ENCODE measurements around the gene THADA. TPM values are rescaled to one million over a fixed set of nuclear protein-coding genes. Genes with fewer than 3 reads are reported as not detected.

The THADA gene
- polyA plus RNA-seq, 3 donors: 31.0 to 43.5 (median 34.5) TPM

- DNase-seq (ENCODE audit: extremely low read depth in 1 of 11, low read depth in 9 of 11, low spot score in 4 of 11): no peak
Measured at GRCh38 chr2:43328832-43329231, 267.0 kb downstream of the THADA start.

- no peak for DNase-seq (ENCODE audit: extremely low read depth in 1 of 11, low read depth in 9 of 11, low spot score in 4 of 11)
Measured at GRCh38 chr2:43328133-43328532, 267.7 kb downstream of the THADA start.

- DNase-seq (ENCODE audit: extremely low read depth in 1 of 11, low read depth in 9 of 11, low spot score in 4 of 11): no peak
Measured at GRCh38 chr2:43327119-43327518, 268.7 kb downstream of the THADA start.

GRCh38 chr2:43326101-43326825 lies 269.6 kb downstream of the THADA start:
- DNase-seq (ENCODE audit: extremely low read depth in 1 of 11, low read depth in 9 of 11, low spot score in 4 of 11): no peak

- DNase-seq (ENCODE audit: extremely low read depth in 1 of 11, low read depth in 9 of 11, low spot score in 4 of 11): no peak
Measured at GRCh38 chr2:43325107-43325811, 270.6 kb downstream of the THADA start.

GRCh38 chr2:43324259-43325106 lies 271.4 kb downstream of the THADA start:
- DNase-seq (ENCODE audit: extremely low read depth in 1 of 11, low read depth in 9 of 11, low spot score in 4 of 11): peak in 1 of 11 donors; percentile 43

- DNase-seq (ENCODE audit: extremely low read depth in 1 of 11, low read depth in 9 of 11, low spot score in 4 of 11): no peak
Measured at GRCh38 chr2:43323857-43324256, 272.0 kb downstream of the THADA start.

- no peak for DNase-seq (ENCODE audit: extremely low read depth in 1 of 11, low read depth in 9 of 11, low spot score in 4 of 11)
Measured at GRCh38 chr2:43321446-43321845, 274.4 kb downstream of the THADA start.

GRCh38 chr2:43319541-43319940 lies 276.3 kb downstream of the THADA start:
- no peak for DNase-seq (ENCODE audit: extremely low read depth in 1 of 11, low read depth in 9 of 11, low spot score in 4 of 11)

- no peak for DNase-seq (ENCODE audit: extremely low read depth in 1 of 11, low read depth in 9 of 11, low spot score in 4 of 11)
Measured at GRCh38 chr2:43318791-43319190, 277.0 kb downstream of the THADA start.

GRCh38 chr2:43317680-43318079 lies 278.2 kb downstream of the THADA start:
- no peak for DNase-seq (ENCODE audit: extremely low read depth in 1 of 11, low read depth in 9 of 11, low spot score in 4 of 11)

- DNase-seq (ENCODE audit: extremely low read depth in 1 of 11, low read depth in 9 of 11, low spot score in 4 of 11): no peak
Measured at GRCh38 chr2:43317194-43317593, 278.6 kb downstream of the THADA start.

GRCh38 chr2:43315482-43315881 lies 280.4 kb downstream of the THADA start:
- DNase-seq (ENCODE audit: extremely low read depth in 1 of 11, low read depth in 9 of 11, low spot score in 4 of 11): no peak

GRCh38 chr2:43314299-43314927 lies 281.4 kb downstream of the THADA start:
- no peak for DNase-seq (ENCODE audit: extremely low read depth in 1 of 11, low read depth in 9 of 11, low spot score in 4 of 11)

GRCh38 chr2:43313642-43314017 lies 282.2 kb downstream of the THADA start:
- DNase-seq (ENCODE audit: extremely low read depth in 1 of 11, low read depth in 9 of 11, low spot score in 4 of 11): no peak

- DNase-seq (ENCODE audit: extremely low read depth in 1 of 11, low read depth in 9 of 11, low spot score in 4 of 11): no peak
Measured at GRCh38 chr2:43312755-43313641, 282.8 kb downstream of the THADA start.

GRCh38 chr2:43311276-43311675 lies 284.6 kb downstream of the THADA start:
- DNase-seq (ENCODE audit: extremely low read depth in 1 of 11, low read depth in 9 of 11, low spot score in 4 of 11): no peak

- DNase-seq (ENCODE audit: extremely low read depth in 1 of 11, low read depth in 9 of 11, low spot score in 4 of 11): no peak
Measured at GRCh38 chr2:43309935-43310334, 285.9 kb downstream of the THADA start.

Data from renal cortex interstitium (tissue), 11 donors.